Measurements from ENCODE around the gene LMNA. TPM values are rescaled to one million over a fixed set of nuclear protein-coding genes. Genes with fewer than 3 reads are reported as not detected.

The LMNA gene
- total RNA-seq, 1 donor, result 1,039 TPM

GRCh38 chr1:156145650-156146019 is 31.1 kb downstream of the LMNA start:
- DNase-seq (ENCODE audit: low read depth), result no peak
- no peak overlapping the region for H3K4me3 ChIP-seq (ENCODE audit: low read depth, low read length)
- no peak for TF ChIP-seq CTCF (IDR thresholded peaks at IDR 0.05; ENCODE audit: insufficient read depth, low read length)

- no peak overlapping the region for H3K4me3 ChIP-seq (ENCODE audit: low read depth, low read length)
- peak; percentile 66 for TF ChIP-seq CTCF (IDR thresholded peaks at IDR 0.05; ENCODE audit: insufficient read depth, low read length)
- DNase-seq (ENCODE audit: low read depth), result peak; percentile 95
Measured at GRCh38 chr1:156146020-156146768, 31.7 kb downstream of the LMNA start.

GRCh38 chr1:156146769-156147405 is 32.4 kb downstream of the LMNA start:
- DNase-seq (ENCODE audit: low read depth), result peak; percentile 53
- no peak for TF ChIP-seq CTCF (IDR thresholded peaks at IDR 0.05; ENCODE audit: insufficient read depth, low read length)
- H3K4me3 ChIP-seq (ENCODE audit: low read depth, low read length), result no peak overlapping the region

GRCh38 chr1:156148216-156148615 is 33.7 kb downstream of the LMNA start:
- no peak overlapping the region for H3K4me3 ChIP-seq (ENCODE audit: low read depth, low read length)
- no peak for DNase-seq (ENCODE audit: low read depth)
- TF ChIP-seq CTCF (IDR thresholded peaks at IDR 0.05; ENCODE audit: insufficient read depth, low read length), result no peak

GRCh38 chr1:156149374-156150332 is 35.1 kb downstream of the LMNA start:
- DNase-seq (ENCODE audit: low read depth), result no peak
- H3K4me3 ChIP-seq (ENCODE audit: low read depth, low read length), result no peak overlapping the region
- no peak for TF ChIP-seq CTCF (IDR thresholded peaks at IDR 0.05; ENCODE audit: insufficient read depth, low read length)

GRCh38 chr1:156150333-156151011 is 36.0 kb downstream of the LMNA start:
- DNase-seq (ENCODE audit: low read depth), result no peak
- TF ChIP-seq CTCF (IDR thresholded peaks at IDR 0.05; ENCODE audit: insufficient read depth, low read length), result no peak
- H3K4me3 ChIP-seq (ENCODE audit: low read depth, low read length), result no peak overlapping the region
